ENCODE results near the gene PROM1.

DNA sequence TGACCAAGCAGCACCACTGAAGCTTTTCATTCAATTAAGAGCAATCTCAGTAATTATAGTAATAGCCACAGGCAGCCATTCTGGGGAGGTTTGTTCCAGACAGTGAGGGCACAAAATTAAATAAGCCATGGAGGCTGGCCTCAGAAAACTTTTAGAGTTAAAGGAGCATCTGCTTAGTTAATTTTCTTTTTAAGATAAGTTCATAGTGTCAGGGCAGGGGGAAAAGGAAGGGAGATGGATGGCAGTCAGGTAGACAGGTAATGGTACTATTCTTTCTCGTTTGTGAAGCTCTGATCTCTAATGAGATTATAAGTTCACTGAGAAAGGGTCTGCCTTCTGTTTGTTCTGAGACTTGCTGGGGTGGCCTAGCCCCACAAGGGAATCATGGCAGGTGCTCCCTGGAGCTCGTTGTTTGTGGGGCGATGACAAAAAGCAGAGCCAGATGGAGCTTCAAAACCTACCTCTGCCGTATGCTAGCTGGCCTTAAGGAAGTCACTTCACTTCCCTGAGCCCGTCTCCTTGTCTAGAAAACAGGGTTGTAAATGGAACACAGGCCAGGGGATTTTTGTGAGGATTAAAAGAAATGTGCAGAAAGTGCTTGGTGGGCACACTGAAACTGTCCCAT, 76.2 kb downstream of the PROM1 start:
- no peak for TF ChIP-seq POLR2A (IDR thresholded peaks at IDR 0.05)
- TF ChIP-seq, protein P1, sequence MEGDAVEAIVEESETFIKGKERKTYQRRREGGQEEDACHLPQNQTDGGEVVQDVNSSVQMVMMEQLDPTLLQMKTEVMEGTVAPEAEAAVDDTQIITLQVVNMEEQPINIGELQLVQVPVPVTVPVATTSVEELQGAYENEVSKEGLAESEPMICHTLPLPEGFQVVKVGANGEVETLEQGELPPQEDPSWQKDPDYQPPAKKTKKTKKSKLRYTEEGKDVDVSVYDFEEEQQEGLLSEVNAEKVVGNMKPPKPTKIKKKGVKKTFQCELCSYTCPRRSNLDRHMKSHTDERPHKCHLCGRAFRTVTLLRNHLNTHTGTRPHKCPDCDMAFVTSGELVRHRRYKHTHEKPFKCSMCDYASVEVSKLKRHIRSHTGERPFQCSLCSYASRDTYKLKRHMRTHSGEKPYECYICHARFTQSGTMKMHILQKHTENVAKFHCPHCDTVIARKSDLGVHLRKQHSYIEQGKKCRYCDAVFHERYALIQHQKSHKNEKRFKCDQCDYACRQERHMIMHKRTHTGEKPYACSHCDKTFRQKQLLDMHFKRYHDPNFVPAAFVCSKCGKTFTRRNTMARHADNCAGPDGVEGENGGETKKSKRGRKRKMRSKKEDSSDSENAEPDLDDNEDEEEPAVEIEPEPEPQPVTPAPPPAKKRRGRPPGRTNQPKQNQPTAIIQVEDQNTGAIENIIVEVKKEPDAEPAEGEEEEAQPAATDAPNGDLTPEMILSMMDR (IDR thresholded peaks at IDR 0.05) = no peak

All from body of pancreas (tissue), 4 donors.